Activated T-cell treated with anti-CD3 and anti-CD28 coated beads for 4 hours (primary cell): ENCODE results near the gene NKD2.

Source experiments
- DNase-seq: peaks from one replicate; pipeline ENCODE4 v3.0.0-alpha.2; 2020

The NKD2 gene

GRCh38 chr5:1032011-1032410 is 23.4 kb downstream of the NKD2 start:
- no peak for DNase-seq

GRCh38 chr5:1032551-1033027 is 24.0 kb downstream of the NKD2 start:
- no peak for DNase-seq

- no peak for DNase-seq
These were observed 24.6 kb downstream of the NKD2 start for GRCh38 chr5:1033178-1033577.

- no peak for DNase-seq
These were observed 25.2 kb downstream of the NKD2 start for GRCh38 chr5:1033606-1034420.

DNA sequence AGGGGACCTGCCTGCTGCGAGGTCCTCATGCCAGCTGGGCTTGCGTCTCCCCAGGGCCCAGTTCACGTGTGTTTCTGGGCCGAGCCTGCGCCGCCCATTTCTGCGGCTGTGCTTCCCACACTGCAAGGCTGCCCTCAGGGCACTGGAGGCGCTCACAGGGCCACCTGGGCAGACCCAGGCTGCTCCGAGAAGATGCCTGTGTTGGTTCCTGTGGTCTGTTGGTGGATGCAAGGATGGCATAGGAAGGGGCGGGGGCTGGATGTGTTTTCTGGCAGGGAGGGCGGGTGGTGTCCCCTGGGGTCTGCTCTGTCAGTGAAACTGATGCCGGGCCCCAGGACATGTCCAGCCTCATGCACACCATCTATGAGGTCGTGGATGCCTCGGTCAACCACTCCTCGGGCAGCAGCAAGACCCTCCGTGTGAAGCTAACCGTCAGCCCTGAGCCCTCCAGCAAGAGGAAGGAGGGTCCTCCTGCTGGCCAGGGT is 25.9 kb downstream of the NKD2 start:
- DNase-seq, result no peak

- no peak for DNase-seq
These were observed 26.4 kb downstream of the NKD2 start for GRCh38 chr5:1034986-1035385.

DNA sequence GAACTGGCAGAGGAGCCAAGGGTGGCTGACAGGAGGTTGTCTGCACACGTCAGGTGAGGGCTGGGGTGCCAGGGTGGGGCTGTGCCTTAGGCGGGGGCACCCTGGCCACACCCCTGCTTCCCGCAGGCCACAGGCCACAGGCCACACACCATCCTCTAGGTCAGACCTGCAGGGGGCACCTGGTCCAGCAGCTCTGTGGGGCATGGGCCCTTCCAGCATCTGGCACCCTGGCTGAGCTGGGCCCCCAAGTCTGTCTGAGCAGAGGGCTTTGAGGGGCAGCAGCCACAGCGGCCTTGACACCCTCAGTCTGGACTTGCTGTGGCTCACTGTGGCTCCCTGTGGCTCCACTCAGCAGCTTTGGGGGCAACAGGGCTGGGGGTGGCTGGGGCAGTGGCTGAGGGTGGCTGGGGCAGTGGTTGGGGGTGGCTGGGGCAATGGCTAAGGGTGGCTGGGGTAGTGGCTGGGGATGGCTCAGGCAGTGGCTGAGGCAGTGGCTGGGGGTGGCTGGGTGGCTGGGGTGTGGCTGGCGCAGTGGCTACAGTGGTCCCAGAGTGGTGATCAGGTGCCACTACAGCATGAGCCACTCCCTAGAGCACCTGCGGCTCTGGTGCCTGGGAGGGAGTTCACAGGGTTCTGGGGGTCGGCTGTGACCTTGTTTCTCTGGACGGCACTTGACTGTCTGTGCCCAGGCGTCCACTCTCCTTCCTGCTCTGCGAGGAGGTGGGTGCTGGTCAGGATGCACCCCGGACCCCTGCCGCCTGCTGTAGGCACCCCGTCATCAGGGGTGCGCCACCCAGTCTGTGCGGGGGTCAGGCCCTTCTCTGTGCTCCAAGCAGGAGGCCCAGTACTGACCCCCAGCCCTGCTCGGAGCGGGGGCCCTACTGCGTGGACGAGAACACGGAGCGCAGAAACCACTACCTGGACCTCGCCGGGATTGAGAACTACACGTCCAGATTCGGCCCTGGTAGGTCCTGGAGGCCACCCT is 27.1 kb downstream of the NKD2 start:
- no peak for DNase-seq

- DNase-seq, result no peak
These were observed 28.0 kb downstream of the NKD2 start for GRCh38 chr5:1036504-1037122.

GRCh38 chr5:1037123-1037670 is 28.6 kb downstream of the NKD2 start:
- DNase-seq, result no peak

DNA sequence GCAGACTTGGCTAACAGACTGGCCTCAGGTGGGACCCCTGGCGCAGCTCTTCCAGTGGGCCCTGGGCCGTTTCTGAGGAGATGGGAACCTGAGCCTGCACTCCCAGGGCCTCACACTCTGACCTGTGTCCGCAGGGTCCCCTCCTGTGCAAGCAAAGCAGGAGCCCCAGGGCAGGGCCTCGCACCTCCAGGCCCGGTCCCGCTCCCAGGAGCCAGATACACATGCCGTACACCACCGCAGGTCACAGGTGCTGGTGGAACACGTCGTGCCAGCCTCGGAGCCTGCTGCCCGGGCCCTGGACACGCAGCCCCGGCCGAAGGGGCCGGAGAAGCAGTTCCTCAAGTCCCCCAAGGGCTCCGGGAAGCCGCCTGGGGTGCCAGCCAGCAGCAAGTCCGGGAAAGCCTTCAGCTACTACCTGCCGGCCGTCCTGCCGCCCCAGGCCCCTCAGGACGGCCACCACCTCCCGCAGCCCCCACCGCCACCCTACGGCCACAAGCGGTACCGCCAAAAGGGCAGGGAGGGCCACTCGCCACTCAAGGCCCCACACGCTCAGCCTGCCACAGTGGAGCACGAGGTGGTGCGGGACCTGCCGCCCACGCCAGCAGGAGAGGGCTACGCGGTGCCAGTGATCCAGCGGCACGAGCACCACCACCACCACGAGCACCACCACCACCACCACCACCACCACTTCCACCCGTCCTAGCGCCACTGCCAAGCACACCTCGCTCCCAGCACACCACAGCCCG is 29.2 kb downstream of the NKD2 start:
- no peak for DNase-seq

DNA sequence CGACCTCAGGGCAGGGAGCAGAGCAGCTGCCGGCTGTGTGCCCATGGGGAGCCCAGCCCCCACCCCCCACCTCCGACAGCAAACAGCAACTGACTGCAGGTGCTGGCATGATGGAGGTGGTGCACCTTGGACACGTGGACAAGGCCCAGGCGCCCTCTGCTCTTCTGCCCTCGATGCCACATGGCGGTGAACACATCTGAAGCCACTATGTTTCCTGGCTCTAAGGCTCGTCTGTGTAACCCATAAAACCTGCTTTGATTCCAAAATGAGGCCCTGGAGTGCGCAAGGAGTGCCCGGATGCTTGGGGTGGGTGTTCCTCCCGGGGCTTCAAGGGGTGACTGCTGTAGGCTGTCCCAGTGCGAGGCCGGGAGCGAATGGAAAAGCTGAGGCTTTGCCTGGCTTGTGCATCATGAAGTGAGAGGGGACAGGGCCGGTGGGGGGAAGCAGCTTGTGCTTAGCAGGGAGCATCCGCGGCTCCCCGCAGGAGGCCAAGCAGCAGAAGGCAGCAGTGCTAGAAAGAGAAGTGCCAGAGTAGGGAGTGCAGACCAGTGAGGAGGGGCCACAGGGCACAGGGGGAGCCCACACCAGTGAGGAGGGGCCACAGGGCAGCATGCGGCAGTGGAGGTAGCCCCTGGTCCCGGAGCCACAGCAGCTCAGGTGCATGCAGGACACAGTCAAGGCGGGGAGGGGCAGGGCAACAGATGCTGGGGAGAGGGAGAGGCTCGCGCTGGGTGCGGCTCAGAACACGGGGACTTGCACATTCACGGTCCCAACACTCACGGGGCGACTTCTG is 30.0 kb downstream of the NKD2 start:
- no peak for DNase-seq

DNA sequence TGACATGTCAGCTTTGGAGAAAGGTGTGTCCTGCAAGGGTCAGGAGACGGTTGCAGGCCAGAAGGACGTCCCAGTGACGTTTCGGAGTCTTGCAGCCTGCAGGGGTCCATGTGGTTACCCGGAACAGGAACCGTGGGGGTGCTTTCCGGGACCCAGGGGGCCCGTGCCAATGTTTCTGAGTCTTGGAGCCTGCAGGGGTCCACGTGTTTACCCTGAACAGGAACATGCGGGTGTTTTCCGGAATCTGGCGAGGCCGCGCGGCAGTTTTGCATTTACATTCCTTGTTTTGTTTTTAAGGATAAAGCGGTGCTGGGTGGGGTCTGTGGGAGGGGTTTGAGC is 30.6 kb downstream of the NKD2 start:
- no peak for DNase-seq

DNA sequence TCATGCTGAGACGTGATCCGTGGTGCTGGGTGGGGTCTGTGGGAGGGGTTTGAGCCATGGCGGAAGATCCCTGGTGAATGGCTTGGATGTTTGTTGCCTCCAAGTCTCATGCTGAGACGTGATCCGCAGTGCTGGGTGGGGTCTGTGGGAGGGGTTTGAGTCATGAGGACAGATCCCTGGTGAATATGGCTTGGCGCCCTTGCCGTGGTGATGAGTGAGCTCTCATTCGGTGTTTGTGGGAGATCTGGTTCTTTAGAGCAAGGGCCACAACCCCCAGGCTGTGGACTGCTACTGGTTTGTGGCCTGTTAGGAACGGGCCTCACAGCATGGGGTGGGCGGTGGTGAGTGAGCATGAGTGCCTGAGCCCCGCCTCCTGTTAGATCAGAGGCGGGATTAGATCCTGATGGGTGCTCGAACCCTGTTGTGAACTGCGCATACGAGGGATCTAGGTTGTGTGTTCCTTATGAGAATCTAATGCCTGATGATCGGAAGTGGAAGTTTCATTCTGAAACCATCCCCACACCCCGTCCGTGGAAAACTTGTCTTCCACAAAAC is 31.2 kb downstream of the NKD2 start:
- no peak for DNase-seq

GRCh38 chr5:1040571-1040970 is 32.0 kb downstream of the NKD2 start:
- DNase-seq, result no peak

DNA sequence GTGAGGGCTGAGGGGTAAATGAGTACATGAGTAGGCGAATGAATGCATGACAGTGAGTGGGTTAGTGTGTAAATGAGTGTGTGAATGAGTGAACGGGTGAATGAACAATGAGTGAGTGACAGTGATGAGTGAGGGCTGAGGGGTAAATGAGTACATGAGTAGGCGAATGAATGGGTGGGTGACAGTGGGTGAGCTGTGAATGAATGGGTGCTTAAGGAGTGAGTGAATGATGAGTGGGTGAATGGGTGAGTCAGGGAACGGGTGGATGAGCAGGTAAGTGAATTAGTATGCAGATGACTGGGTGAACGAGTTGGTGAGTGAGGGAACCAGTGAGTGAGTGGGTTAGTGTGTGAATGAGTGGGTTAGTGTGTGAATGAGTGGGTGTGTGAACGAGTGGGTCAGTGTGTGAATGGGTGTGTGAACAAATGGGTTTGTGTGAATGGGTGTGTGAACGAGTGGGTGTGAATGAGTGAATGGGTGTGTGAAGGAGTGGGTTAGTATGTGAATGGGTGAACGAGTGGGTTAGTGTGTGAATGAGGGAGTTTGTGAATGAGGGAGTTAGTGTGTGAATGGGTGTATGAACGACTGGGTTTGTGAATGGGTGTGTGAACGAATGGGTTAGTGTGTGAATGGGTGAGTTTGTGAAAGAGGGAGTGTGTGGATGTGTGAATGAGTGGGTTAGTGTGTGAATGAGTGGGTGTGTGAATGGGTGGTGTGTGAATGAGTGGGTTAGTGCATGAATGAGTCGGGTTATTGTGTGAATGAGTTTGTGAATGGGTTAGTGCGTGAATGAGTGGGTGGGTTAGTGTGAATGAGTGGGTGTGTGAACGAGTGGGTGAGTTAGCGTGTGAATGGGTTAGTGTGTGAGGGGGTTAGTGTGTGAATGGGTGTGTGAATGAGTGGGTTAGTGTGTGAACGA is 32.9 kb downstream of the NKD2 start:
- DNase-seq, result no peak

- no peak for DNase-seq
These were observed 34.0 kb downstream of the NKD2 start for GRCh38 chr5:1042626-1043025.

GRCh38 chr5:1043327-1043726 is 34.7 kb downstream of the NKD2 start:
- DNase-seq, result no peak

DNA sequence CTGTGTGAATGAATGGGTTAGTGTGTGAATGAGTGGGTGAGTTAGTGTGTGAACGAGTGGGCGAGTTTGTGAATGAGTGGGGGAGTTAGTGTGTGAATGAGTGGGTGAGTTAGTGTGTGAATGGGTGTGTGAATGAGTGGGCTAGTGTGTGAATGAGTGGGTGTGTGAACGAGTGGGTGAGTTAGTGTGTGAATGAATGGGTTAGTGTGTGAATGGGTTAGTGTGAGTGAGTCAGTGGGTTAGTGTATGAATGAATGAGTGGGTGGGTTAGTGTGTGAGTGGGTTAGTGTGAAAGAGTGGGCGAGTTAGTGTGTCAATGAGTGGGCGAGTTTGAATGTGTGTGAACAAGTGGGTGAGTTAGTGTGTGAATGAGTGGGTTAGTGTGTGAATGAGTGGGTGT is 35.5 kb downstream of the NKD2 start:
- DNase-seq, result no peak

DNA sequence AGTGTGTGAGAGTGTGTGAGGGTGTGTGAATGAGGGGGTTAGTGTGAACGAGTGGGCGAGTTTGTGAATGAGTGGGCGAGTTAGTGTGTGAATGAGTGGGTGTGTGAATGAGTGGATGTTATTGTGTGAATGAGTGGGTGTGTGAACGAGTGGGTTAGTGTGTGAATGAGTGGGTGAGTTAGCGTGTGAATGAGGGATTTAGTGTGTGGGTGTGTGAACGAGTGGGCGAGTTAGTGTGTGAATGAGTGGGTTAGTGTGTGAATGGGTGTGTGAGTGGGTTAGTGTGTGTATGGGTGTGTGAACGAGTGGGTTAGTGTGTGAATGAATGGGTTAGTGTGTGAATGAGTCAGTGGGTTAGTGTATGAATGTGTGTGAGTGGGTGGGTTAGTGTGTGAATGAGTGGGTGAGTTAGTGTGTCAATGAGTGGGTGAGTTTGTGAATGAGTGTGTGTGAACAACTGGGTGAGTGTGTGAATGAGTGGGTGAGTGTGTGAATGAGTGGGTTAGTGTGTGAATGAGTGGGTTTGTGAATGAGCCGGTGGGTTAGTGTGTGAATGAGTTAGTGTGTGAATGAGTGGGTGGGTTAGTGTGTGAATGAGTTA is 37.5 kb downstream of the NKD2 start:
- no peak for DNase-seq
